ENCODE results near the gene REXO4.
A peak's percentile ranks its signal among the peaks of the same experiment; 100 is the strongest.
"Not testable (repeated sequence)": the region's sequence is repeated elsewhere in the genome, so short reads cannot be mapped to it uniquely, and the experiment has no call there.

REXO4 gene

GRCh38 chr9:133389562-133389961, 28.2 kb downstream of the REXO4 start:
- DNase-seq (ENCODE audit: low read depth in 2 of 3, low spot score in 2 of 3) = no peak

- DNase-seq (ENCODE audit: low read depth in 2 of 3, low spot score in 2 of 3) = no peak
These were observed 28.7 kb downstream of the REXO4 start for GRCh38 chr9:133389025-133389557.

GRCh38 chr9:133387680-133388079, 30.1 kb downstream of the REXO4 start:
- no peak for DNase-seq (ENCODE audit: low read depth in 2 of 3, low spot score in 2 of 3)

- DNase-seq (ENCODE audit: low read depth in 2 of 3, low spot score in 2 of 3) = no peak
These were observed 31.5 kb downstream of the REXO4 start for GRCh38 chr9:133386338-133386737.

- DNase-seq (ENCODE audit: low read depth in 2 of 3, low spot score in 2 of 3) = no peak
These were observed 32.4 kb downstream of the REXO4 start for GRCh38 chr9:133385452-133385851.

GRCh38 chr9:133384736-133385321, 33.0 kb downstream of the REXO4 start:
- no peak for DNase-seq (ENCODE audit: low read depth in 2 of 3, low spot score in 2 of 3)

GRCh38 chr9:133383438-133383837, 34.4 kb downstream of the REXO4 start:
- DNase-seq (ENCODE audit: low read depth in 2 of 3, low spot score in 2 of 3) = no peak

GRCh38 chr9:133382507-133383141, 35.2 kb downstream of the REXO4 start:
- DNase-seq (ENCODE audit: low read depth in 2 of 3, low spot score in 2 of 3) = no peak

- no peak for DNase-seq (ENCODE audit: low read depth in 2 of 3, low spot score in 2 of 3)
These were observed 37.1 kb downstream of the REXO4 start for GRCh38 chr9:133380734-133381133.

- DNase-seq (ENCODE audit: low read depth in 2 of 3, low spot score in 2 of 3) = no peak
These were observed 38.4 kb downstream of the REXO4 start for GRCh38 chr9:133379153-133380086.

- no peak for DNase-seq (ENCODE audit: low read depth in 2 of 3, low spot score in 2 of 3)
These were observed 39.3 kb downstream of the REXO4 start for GRCh38 chr9:133378408-133378962.

- DNase-seq (ENCODE audit: low read depth in 2 of 3, low spot score in 2 of 3) = no peak
These were observed 40.0 kb downstream of the REXO4 start for GRCh38 chr9:133377721-133378216.

- DNase-seq (ENCODE audit: low read depth in 2 of 3, low spot score in 2 of 3) = not testable (repeated sequence)
These were observed 40.5 kb downstream of the REXO4 start for GRCh38 chr9:133377280-133377679.

- DNase-seq (ENCODE audit: low read depth in 2 of 3, low spot score in 2 of 3) = peak; percentile 93 to 96 (median 93)
These were observed 41.8 kb downstream of the REXO4 start, which contains the start of the genes STKLD1 and SURF4 for GRCh38 chr9:133375724-133376654. Gene STKLD1, plus strand, starts transcription at chr9:133376366. Its CDS starts 108 bp downstream, at chr9:133376474. Gene SURF4, minus strand, starts transcription at chr9:133376060. Its CDS starts 91 bp downstream, at chr9:133375969.

GRCh38 chr9:133375116-133375723, 42.6 kb downstream of the REXO4 start:
- DNase-seq (ENCODE audit: low read depth in 2 of 3, low spot score in 2 of 3) = no peak

GRCh38 chr9:133374612-133375115, 43.1 kb downstream of the REXO4 start:
- DNase-seq (ENCODE audit: low read depth in 2 of 3, low spot score in 2 of 3) = no peak

- no peak for DNase-seq (ENCODE audit: low read depth in 2 of 3, low spot score in 2 of 3)
These were observed 45.7 kb downstream of the REXO4 start for GRCh38 chr9:133372144-133372543.

GRCh38 chr9:133371261-133371711, 46.5 kb downstream of the REXO4 start:
- peak in 1 of 3 experiments; percentile 59 for DNase-seq (ENCODE audit: low read depth in 2 of 3, low spot score in 2 of 3)

GRCh38 chr9:133370685-133371084, 47.1 kb downstream of the REXO4 start:
- DNase-seq (ENCODE audit: low read depth in 2 of 3, low spot score in 2 of 3) = no peak

Data from activated CD8-positive, alpha-beta memory T cell treated with anti-CD3 and anti-CD28 coated beads for 48 hours (primary cell).